ENCODE measurements around the gene MAP3K5.
A peak's percentile ranks its signal among the peaks of the same experiment; 100 is the strongest.

The MAP3K5 gene

DNA sequence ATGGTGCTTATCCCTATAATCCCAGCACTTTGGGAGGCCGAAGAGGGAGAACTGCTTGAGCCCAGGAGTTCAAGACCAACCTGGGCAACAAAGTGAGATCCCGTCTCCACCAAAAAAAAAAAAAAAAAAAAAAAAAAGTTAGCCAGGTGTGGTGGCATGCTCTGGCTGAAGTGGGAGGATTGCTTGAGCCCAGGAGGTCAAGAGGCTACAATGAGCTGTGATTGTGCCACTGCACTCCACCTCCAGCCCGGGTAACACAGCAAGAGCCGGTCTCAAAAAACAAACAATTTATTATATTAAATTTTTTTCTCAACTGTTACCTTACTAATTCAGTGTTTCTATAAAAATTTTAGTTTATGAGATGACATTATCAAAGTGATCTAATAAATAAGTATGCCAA lies 156.7 kb downstream of the MAP3K5 start:
- DNase-seq = no peak

DNA sequence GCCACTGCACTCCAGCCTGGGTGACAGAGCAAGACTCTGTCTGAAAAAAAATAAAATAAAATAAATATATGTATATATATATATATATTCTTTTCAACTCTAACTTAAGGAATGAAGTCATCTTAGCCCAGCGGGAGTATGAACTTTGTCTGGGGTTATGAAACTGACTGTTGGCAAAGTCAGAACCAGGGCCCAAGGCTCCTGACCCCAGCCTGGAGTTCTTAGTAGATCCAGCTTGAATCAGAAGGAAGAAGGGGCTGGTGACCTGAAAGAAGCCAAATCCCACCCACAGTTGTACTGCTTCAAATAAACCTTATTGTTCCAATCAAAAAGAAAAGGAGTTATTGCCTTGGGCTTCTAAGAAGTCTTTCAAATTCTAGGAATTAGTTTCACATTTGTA lies 158.9 kb downstream of the MAP3K5 start:
- no peak for DNase-seq

DNA sequence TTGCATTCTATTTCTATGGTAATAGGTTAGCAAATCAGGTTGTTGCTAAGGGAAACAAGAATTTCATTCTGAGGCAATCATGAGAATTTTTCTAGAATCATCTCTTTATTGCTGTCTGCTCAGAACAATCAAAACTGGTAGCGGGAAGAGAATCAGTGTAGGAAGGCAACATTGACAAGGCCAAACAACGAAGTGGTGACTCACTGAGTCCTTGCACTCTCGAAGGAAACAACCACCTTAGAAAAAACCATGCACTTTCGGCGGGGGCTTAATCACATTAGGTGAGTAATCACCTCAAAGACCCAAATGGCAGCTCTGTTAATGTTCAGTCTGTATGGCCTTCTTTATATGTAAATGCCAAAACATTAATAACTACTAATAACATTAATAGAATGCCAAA lies 163.3 kb downstream of the MAP3K5 start:
- DNase-seq = no peak

DNA sequence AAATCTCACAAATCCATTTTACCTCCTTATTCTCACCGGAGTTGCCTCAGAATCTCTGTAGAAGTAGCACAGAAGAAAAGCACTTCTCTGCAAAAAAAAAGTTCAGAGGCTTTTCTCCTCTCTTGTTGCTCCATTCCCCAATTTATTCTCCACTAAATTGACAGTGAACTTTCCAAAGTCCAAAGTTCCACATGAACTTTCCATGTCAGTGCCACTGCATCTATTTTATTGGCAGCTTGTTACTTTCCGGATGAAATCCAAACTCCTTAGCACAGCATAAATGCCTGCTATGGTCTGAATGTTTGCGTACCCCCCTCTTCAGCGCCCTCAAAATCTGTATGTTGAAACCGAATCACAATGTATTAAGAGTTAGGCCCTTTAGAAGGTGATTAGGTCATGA lies 165.1 kb downstream of the MAP3K5 start:
- no peak for DNase-seq

DNA sequence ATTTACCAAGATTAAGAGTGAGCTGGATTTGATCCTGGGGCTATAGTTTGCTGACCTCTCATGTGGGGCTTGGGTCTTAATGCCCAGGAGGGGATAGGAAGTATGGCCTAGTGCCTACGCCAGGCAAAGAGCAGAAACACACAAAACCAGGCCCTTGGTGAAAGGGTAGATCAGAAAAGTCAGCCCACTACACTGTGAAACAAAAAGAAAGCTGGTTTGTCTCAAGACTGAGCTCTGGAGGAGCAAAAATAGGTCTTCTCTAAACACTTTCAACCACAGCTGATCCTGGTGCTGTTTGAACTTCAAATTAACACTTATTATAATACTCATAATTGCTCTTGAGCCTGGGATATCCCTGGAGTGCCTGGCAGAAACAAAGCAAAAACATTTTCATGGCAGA lies 167.0 kb downstream of the MAP3K5 start:
- DNase-seq = no peak

- no peak for DNase-seq
Observed at GRCh38 chr6:136624347-136624746, 167.9 kb downstream of the MAP3K5 start.

- DNase-seq = no peak
Observed at GRCh38 chr6:136618086-136618485, 174.2 kb downstream of the MAP3K5 start.

- DNase-seq = no peak
Observed at GRCh38 chr6:136616527-136616926, 175.8 kb downstream of the MAP3K5 start.

- DNase-seq = no peak
Observed at GRCh38 chr6:136614994-136615393, 177.3 kb downstream of the MAP3K5 start.

- DNase-seq = no peak
Observed at GRCh38 chr6:136614350-136614749, 177.9 kb downstream of the MAP3K5 start.

GRCh38 chr6:136613477-136613876 lies 178.8 kb downstream of the MAP3K5 start:
- no peak for DNase-seq

DNA sequence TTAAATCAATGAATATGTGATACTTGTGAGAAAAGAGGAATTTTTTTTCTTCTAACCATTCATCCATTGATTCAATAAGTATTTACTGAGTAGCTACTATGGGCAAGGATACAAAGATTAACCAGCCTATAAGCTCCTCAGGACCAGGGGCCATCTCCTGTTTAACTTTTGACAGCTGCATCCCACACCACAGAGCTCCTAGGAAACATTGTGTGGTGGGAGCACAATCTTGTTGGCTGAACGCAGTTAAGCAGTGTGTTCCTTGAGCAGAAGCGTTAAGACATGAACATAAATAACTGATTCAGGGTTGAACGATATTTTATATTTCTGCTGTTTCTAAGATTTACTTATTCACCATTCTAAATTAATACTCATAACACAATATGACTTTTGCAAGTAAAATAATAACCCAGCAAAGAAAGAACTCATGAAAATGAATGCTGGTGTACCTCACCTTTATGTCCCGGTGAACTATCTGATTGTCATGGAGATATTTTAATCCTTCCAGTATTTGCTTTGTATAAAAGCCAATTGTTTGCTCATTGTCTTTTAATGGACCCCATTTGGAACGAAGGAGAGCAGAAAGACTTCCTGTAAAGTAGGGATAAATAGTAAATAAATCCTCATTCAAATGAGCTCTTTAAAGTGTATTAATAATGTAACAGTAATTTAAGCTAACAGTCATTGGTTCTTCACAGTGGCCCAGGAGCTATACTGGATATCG lies 179.4 kb downstream of the MAP3K5 start:
- DNase-seq = no peak

- no peak for DNase-seq
Observed at GRCh38 chr6:136611746-136612145, 180.5 kb downstream of the MAP3K5 start.

DNA sequence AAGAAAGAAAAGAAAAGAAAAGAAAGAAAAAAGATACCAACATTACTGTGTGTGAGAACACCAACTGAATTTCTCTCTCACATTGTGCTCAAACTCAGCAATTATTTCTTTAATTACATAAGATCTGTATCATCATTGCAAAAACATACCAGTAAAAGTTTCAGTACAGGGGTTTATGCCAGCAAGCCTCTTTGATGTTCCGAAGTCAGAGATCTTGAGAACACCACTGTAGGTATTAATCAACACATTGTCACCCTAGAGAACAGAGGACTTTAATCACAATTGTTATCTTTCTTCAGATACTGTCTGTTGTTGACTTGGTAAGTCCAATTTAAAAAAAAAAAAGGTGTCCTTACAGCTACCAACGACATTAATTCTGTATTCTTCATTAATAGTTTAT lies 181.1 kb downstream of the MAP3K5 start:
- DNase-seq = no peak

GRCh38 chr6:136609873-136610706 lies 182.2 kb downstream of the MAP3K5 start:
- no peak for DNase-seq

DNA sequence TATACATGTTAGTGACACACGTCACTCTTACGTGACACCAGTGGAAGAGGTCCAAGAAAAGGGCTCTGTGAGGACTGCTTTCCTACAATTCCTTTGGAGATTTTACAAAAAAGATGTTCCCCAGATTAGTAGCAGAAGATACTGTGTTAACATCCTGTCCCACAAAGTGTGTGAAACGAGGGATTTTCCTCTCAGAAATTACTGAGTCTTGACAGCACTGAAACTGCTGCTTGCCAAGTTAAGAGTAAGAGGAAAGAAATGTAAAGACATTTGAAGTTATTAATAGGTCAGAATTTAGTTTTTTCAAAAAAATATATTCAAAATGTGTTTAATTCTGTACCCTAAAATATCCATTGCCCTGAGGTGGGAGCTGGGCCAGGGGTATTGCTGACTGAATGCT lies 183.3 kb downstream of the MAP3K5 start:
- DNase-seq = no peak

- DNase-seq = peak; percentile 41
Observed at GRCh38 chr6:136607932-136608772, 184.1 kb downstream of the MAP3K5 start.

- no peak for DNase-seq
Observed at GRCh38 chr6:136607204-136607931, 184.9 kb downstream of the MAP3K5 start.

DNA sequence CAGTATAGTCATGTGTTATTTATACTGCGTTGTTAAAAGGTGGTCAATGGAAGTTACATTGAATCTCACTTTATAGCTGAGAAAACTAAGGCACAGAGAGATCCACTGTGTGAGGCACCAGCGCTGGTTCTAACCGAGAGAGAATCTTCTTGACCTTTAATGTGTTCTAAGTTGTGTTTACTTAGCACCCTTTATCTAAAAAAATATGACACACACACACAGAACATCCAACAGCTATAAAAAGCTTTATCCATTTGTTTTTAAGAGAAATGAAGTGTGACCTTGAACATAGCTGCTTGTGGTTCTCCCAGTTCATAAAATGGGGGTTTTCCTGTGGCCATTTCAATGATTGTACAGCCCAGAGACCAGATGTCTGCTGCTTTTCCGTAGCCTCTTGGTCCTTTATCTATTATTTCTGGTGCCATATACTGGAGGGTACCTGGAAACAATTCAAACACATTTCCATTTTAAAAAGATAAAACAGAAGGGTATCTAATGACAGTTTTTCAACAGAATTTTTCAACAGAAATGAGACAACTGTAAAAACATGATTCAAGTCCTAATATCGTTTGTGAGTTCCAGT lies 187.3 kb downstream of the MAP3K5 start:
- no peak for DNase-seq

GRCh38 chr6:136604328-136604825 lies 187.9 kb downstream of the MAP3K5 start:
- no peak for DNase-seq

DNA sequence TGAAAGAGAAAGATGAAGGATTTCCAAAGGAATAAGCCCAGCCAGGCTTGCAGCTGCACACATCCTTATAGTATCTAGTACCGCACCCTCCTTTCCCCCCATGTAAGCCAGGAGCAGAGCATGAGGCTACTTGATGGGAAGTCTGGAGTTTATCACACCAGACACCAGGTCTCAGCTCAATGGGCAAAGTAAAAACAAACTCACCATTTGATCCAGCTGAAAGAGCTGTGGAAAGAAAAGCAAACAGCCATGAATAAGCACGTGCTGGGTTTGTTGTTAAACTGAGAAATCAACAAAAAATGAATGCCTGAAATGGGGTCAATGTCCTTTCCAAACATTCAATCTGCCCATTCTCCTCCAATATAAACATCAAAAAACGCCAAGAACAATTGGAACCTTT lies 191.5 kb downstream of the MAP3K5 start:
- no peak for DNase-seq

Data from right hindlimb (tissue), 1 donor.